Subcutaneous adipose tissue (tissue), 4 donors: Measurements from ENCODE around the gene ST3GAL3. TPM values are rescaled to one million over a fixed set of nuclear protein-coding genes. Genes with fewer than 3 reads are reported as not detected.

Experiments
- total RNA-seq, 4 donors: library from RNA; depleted of rRNA; stranded (reverse); fragments of >200 nt; gene quantifications; one replicate each; pipeline ENCODE4 v1.1.0, GENCODE V29; 2016
- TF ChIP-seq, protein P1 (sequence below): fragments of 450-650 bp; IDR thresholded peaks from one replicate; pipeline ENCODE4 v1.5.1; 2016; ENCODE audit warnings: low read depth, mild to moderate bottlenecking, control low read depth, antibody characterized with exemption, moderate library complexity

ST3GAL3 gene
- total RNA-seq, 4 donors from 2014 or later: 13.1 to 36.7 (median 19.0) TPM

DNA sequence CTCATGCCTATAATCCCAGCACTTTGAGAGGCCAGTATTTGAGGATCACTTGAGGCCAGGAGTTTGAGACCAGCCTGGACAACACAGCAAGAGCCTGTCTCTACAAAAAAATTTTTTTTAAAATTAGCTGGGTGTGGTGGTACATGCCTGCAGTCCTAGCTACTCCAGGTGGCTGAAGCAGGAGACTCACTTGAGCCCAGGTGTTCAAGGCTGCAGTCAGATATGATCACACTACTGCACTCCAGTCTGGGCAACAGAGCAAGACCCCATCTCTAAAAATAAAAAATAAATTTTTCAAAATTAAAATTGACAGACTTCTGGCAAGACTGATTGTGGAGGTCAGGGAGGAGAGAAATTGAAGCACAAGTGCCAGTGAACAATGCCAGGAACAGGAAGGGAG, 60.8 kb downstream of the ST3GAL3 start:
- TF ChIP-seq, protein P1, sequence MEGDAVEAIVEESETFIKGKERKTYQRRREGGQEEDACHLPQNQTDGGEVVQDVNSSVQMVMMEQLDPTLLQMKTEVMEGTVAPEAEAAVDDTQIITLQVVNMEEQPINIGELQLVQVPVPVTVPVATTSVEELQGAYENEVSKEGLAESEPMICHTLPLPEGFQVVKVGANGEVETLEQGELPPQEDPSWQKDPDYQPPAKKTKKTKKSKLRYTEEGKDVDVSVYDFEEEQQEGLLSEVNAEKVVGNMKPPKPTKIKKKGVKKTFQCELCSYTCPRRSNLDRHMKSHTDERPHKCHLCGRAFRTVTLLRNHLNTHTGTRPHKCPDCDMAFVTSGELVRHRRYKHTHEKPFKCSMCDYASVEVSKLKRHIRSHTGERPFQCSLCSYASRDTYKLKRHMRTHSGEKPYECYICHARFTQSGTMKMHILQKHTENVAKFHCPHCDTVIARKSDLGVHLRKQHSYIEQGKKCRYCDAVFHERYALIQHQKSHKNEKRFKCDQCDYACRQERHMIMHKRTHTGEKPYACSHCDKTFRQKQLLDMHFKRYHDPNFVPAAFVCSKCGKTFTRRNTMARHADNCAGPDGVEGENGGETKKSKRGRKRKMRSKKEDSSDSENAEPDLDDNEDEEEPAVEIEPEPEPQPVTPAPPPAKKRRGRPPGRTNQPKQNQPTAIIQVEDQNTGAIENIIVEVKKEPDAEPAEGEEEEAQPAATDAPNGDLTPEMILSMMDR: no peak

GRCh38 chr1:43769350-43769908, 62.1 kb downstream of the ST3GAL3 start:
- TF ChIP-seq, protein P1: no peak

DNA sequence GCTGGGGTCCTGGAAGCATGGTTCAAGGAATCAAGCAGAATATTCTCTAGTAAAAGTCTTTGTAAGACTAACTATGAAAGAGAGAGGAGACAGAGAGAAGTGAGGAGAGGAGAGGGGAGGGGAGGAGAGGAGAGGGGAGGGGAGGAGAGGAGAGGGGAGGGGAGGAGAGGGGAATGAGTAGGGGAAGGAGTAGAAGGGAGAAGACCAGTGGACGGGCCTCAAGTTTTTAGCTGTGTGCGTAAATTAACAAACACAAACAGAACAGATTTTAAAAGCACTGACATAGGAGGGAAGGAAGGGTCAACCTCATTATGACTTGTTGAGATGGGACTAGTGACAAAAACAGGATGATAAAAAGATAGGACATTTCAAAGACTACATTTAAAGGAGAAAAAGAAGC, 62.8 kb downstream of the ST3GAL3 start:
- TF ChIP-seq, protein P1: no peak

GRCh38 chr1:43772978-43773377, 65.6 kb downstream of the ST3GAL3 start:
- TF ChIP-seq, protein P1: no peak

- TF ChIP-seq, protein P1: no peak
Measured at GRCh38 chr1:43773821-43774220, 66.5 kb downstream of the ST3GAL3 start.

DNA sequence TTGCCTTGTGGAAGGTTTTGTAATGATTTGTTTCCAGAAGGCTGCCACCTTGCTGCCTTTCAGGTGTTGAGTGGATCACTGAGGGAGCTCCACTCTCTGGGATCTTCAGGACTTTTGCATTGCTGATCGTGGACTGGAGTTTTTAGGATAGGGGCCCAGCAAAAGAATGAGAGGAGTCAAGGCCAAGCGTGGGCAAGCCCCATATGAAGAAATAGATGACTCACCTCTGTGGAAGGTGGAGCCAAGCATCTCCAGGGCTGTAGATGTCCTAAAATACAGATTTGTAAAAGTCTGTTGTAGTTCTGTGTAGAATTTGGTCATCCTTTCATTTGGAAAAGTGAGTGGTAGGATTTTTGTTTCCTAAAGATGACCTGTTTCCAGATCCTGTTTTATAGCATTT, 67.0 kb downstream of the ST3GAL3 start:
- TF ChIP-seq, protein P1: no peak

DNA sequence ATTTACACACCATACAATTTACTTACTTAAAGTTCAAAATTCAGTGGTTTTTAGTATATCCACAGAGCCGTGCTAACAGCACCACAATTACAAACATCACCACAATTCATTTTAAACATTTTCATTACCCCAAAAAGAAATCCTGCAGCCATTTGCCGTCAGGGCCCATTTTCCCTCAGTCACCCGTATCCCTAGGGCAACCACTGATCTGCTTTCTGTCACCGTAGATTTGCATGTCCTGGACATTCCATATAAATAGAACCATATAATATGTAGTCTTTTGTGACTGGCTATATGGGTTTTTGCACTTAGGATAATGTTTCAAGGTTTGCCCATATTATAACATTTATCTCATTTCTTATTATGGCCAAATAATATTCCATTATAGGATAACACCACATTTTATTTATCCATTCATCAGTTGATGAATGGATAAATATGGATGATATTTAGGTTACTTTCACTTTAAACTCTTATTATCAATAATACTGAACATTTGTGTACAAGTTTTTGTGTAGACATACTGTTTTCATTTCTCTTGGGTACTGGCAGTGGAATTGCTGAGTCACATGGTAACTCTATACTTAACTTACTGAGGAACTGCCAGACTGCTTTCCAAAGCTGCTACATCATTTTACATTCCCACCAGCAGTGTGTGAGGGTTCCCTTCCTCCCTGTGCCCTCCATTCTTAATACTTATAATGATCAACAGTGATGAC, 68.9 kb downstream of the ST3GAL3 start:
- TF ChIP-seq, protein P1: no peak
